RPMI7951 (cell line): ENCODE measurements around the gene BBOX1. TPM values are rescaled to one million over a fixed set of nuclear protein-coding genes. Genes with fewer than 3 reads are reported as not detected.
"Not testable (repeated sequence)": the region's sequence is repeated elsewhere in the genome, so short reads cannot be mapped to it uniquely, and the experiment has no call there.

ENCODE experiments used
- DNase-seq: peaks from one replicate; pipeline ENCODE4 v3.0.0-alpha.2; 2012; ENCODE audit warnings: low read depth
- total RNA-seq: library from RNA; depleted of rRNA; stranded (reverse); fragments of >200 nt; shearing (Covaris generic); gene quantifications from 2 replicates; pipeline ENCODE4 v1.2.3, GENCODE V29; 2014

Gene BBOX1
- total RNA-seq, 1 experiment from 2014 or later = 0.60 TPM

- peak; percentile 19 for DNase-seq
Observed at GRCh38 chr11:27124514-27125264, 84.1 kb downstream of the BBOX1 start.

GRCh38 chr11:27129686-27130085 lies 89.1 kb downstream of the BBOX1 start:
- DNase-seq = no peak

GRCh38 chr11:27130806-27131205 lies 90.2 kb downstream of the BBOX1 start:
- DNase-seq = no peak

DNA sequence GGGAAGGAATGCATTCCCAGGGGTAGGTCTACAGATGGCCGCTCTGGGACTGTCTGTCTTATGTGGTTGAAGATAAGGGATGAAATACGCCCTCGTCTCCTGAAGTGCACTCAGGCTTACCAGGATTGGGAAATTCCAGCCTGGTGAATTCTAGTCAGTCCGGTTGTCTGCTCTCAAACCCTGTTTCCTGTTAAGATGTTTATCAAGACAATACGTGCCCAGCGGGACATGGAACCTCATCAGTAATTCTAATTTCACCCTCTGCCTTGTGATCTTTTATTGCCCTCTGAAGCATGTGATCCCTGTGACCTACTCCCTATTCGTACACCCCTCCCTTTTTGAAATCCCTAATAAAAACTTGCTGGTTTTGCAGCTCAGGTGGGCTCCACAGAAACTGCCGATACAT lies 95.3 kb downstream of the BBOX1 start:
- not testable (repeated sequence) for DNase-seq

DNA sequence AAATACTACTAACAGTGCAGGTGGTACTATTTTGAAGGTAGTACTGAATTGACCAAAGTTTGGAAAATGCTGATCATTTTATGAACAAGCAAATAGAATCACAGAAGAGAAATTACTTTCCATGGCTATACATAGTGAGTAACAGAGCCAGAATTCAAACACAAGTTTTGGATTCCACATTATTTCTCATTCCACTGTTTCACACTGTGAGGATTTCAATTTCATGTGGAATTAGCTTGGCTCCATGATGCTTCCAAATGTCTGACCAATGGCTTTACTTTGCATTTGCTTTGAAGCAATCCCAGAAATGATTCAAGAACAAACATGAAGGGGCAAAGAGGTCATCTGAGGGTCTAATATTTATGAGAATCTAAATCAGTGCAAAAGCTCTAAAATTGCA lies 98.1 kb downstream of the BBOX1 start:
- no peak for DNase-seq

DNA sequence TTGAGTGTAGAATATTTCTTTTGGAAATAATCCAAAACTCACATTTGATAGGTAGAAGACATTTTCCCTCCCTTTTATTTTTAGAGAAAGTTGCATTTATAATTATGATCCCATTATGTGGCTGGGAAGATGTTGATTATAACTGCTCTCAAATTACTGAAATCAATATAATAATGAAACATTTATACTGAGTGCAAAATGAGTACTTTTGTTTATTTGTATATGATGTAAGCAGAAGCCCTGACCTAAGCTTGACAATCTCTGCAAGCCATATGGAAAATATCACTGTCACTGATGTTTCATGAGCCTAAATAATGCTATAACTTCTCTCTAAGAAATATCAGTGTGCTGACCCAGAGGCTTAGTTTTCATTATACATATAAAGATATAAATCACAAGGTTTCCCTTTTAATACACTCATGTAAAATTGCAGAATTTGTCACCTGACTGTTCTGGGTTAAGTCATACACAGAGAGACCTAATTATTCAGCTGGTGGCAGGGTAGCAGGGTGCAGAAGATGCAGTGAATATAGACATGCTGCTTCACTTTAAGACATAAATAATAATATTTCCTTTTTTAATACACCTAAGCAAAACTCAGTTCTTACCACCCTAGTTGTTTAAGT lies 99.2 kb downstream of the BBOX1 start:
- no peak for DNase-seq

DNA sequence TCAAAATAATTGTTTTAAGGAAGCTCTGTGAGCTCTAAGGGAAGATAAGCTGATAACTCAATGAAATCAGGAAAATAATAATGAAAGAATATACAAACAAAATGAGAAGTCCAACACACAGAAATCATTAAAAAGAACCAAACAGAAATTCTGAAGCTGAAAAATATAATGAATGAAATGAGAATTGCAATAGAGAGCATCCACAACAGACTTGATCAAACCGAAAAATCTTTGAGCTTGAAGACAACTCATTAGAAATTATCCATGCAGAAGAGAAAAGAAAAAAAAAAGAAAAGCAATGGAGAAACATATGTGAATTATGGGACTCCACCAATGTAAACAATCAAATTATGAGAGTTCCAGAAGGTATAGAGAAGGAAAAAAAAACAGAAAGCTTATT lies 101.0 kb downstream of the BBOX1 start:
- DNase-seq = no peak

GRCh38 chr11:27147916-27148315 lies 107.3 kb downstream of the BBOX1 start:
- DNase-seq = no peak

GRCh38 chr11:27148506-27148905 lies 107.9 kb downstream of the BBOX1 start:
- no peak for DNase-seq

GRCh38 chr11:27150098-27150497 lies 109.5 kb downstream of the BBOX1 start:
- no peak for DNase-seq

DNA sequence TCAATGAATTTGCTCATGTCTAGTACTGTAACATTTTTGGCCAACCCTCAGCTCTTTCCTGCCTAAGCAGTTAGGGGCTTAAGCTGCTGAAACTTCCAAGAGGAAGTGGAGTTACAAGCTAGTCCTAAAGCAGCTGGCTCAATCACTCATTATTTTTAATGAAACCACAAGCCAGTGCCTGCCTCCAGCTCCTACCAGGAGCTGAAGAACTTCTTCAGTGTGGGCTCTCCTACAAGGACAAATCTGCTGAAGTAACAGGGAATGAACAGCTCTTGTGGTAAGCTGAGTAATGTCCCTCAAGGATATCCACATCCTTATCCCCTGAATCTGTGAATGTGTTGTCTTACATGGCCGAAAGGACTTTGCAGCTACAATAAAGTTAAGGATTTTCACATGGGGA lies 112.5 kb downstream of the BBOX1 start:
- DNase-seq = peak; percentile 37

GRCh38 chr11:27158456-27159334 lies 118.1 kb downstream of the BBOX1 start:
- DNase-seq = peak; percentile 69

GRCh38 chr11:27159335-27159679 lies 118.7 kb downstream of the BBOX1 start:
- no peak for DNase-seq

DNA sequence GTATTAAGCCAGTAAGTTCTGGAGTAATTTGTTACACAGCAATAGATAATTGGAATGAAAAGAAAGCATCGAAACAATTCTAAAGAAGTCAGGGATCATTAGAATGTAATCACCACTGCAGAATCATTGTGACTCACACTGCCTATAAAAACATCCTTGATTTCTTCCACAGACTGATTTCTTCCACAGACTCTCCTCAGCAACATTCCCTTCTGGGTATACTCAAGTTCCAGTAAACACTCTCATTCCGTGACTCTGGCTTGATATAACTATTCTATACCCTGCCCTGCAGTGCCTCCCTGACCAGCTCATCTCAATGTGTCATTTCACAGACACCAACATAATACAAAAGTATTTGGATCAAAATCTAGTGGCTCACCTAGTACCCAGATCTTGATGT lies 120.5 kb downstream of the BBOX1 start:
- DNase-seq = no peak

- DNase-seq = no peak
Observed at GRCh38 chr11:27162237-27162636, 121.6 kb downstream of the BBOX1 start.

DNA sequence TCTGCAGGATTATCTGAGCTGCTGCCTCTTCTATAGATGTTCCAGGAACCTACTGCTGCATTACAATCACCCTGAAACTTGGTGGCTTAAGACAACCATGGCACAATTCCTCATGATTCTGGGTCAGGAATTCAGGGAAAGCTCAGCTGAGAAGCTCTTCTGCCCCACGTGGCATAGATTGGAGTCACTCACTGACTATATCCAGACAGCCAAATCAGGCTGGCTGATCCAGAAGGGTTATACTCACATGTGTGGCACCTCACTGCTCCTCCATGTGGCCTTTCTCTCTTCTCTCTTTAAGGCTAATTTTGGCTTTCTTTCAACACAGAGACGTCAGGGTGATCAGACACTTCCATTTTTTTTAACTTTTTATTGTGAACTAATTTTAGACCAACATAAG lies 125.5 kb downstream of the BBOX1 start:
- no peak for DNase-seq

DNA sequence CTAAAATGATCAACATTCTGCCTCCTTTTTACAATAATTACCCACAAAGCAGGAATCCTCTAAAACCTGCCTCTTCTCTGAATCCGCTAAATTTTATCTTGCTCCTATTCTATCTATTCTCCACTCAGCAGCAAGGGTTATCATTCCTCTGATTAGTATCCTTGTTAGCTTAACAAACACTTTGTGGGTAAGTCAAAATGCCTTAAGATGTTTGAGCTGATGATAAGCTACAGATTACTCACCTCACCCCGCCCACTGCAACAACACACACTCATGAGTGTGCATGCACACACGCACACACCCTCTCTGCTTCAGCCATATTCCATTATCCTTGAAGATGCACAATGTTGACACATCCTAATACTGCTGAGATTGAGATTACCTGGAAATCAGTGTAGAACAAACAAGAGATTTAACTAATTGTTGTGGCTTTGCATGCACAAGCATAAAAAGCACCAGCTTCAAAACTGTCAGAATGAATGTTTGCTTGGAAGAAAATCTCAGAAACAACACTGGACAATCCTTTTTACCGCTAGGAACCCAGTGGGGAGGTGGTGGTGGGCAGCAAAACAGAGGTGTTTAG lies 130.9 kb downstream of the BBOX1 start:
- DNase-seq = no peak

DNA sequence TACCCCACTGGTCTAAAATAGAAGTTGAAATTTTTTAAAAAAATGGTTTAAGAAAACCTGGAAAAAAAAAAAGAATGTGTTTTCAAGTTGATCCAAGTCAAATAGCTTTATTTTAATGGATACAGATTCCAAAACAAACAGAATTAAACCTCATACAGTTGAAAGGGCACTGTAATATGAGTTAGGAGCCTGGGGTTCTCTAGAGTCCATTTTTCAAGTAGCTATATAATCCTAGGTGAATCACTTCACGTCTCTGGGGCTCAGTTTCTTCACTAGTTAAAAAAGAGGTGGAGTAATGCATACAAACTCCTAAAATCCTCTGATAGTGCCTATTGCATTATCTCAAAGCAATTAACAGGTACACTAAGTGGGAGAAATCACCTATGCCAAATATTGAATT lies 132.9 kb downstream of the BBOX1 start:
- no peak for DNase-seq

- DNase-seq = no peak
Observed at GRCh38 chr11:27174021-27174420, 133.4 kb downstream of the BBOX1 start.

GRCh38 chr11:27174672-27175210 lies 134.1 kb downstream of the BBOX1 start:
- no peak for DNase-seq

DNA sequence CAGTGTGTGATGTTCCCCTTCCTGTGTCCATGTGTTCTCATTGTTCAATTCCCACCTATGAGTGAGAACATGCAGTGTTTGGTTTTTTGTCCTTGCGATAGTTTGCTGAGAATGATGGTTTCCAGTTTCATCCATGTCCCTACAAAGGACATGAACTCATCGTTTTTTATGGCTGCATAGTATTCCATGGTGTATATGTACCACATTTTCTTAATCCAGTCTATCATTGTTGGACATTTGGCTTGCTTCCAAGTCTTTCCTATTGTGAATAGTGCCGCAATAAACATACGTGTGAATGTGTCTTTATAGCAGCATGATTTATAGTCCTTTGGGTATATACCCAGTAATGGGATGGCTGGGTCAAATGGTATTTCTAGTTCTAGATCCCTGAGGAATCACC lies 134.9 kb downstream of the BBOX1 start:
- DNase-seq = not testable (repeated sequence)
